Fibroblast of pulmonary artery (primary cell): ENCODE measurements around the gene EDNRB.
"Not testable (repeated sequence)": the region's sequence is repeated elsewhere in the genome, so short reads cannot be mapped to it uniquely, and the experiment has no call there.

ENCODE experiments used
- DNase-seq: peaks from one replicate; pipeline ENCODE4 v3.0.0-alpha.2; 2010; ENCODE audit warnings: low read depth
- H3K4me3 ChIP-seq: replicated peaks from 2 replicates; pipeline ENCODE4 v1.5.1; 2011; ENCODE audit warnings: low read depth, mild to moderate bottlenecking, control low read depth, low read length, moderate library complexity
- CTCF ChIP-seq: IDR thresholded peaks from 2 replicates; pipeline ENCODE4 v1.5.1; 2011; ENCODE audit warnings: mild to moderate bottlenecking, control low read depth, low read length, inconsistent platforms; ENCODE audit errors: missing control alignments

The EDNRB gene

GRCh38 chr13:77857531-77858209, 61.0 kb downstream of the EDNRB start:
- H3K4me3 ChIP-seq, result no peak overlapping the region
- TF ChIP-seq CTCF, result no peak
- DNase-seq, result no peak

- DNase-seq, result no peak
- no peak for TF ChIP-seq CTCF
- H3K4me3 ChIP-seq, result no peak overlapping the region
Observed at GRCh38 chr13:77853703-77854102, 64.9 kb downstream of the EDNRB start.

- H3K4me3 ChIP-seq, DNase-seq: not testable (repeated sequence)
Observed at GRCh38 chr13:77848050-77848449, 70.6 kb downstream of the EDNRB start.

- no peak for TF ChIP-seq CTCF
- DNase-seq, result no peak
- H3K4me3 ChIP-seq, result no peak overlapping the region
Observed at GRCh38 chr13:77846173-77846572, 72.5 kb downstream of the EDNRB start.
